WERI-Rb-1 (cell line): ENCODE data around the gene TDG.

Experiments used
- DNase-seq: peaks from one replicate; pipeline ENCODE4 v3.0.0-alpha.2; 2020
- H3K27ac ChIP-seq: fragments of 250-450 bp; sonication (Bioruptor Pico); 2 replicates; pipeline ENCODE4 v1.5.1; 2020; ENCODE audit warnings: mild to moderate bottlenecking, moderate library complexity
- H3K27me3 ChIP-seq: fragments of 250-450 bp; sonication (Bioruptor Pico); 2 replicates; pipeline ENCODE4 v1.5.1; 2021; ENCODE audit warnings: mild to moderate bottlenecking, low read depth, moderate library complexity; ENCODE audit not compliant: insufficient read depth, severe bottlenecking
- H3K36me3 ChIP-seq: fragments of 250-450 bp; sonication (Bioruptor Pico); 2 replicates; pipeline ENCODE4 v1.5.1; 2020; ENCODE audit warnings: mild to moderate bottlenecking, moderate library complexity
- H3K4me3 ChIP-seq: 2 replicates; pipeline ENCODE4 v1.5.1; 2011; ENCODE audit warnings: low read depth, mild to moderate bottlenecking, control low read depth, low read length
- H3K9me3 ChIP-seq: fragments of 250-450 bp; sonication (Bioruptor Pico); 2 replicates; pipeline ENCODE4 v1.5.1; 2021; ENCODE audit warnings: mild to moderate bottlenecking, moderate library complexity; ENCODE audit not compliant: severe bottlenecking
- TF ChIP-seq, protein P1 (sequence below): IDR thresholded peaks from 2 replicates; pipeline ENCODE4 v1.5.1; 2011; ENCODE audit warnings: low read depth, mild to moderate bottlenecking, control low read depth, inconsistent platforms, low read length

Gene TDG

GRCh38 chr12:103978384-103978982 lies 12.8 kb downstream of the TDG start:
- TF ChIP-seq, protein P1, sequence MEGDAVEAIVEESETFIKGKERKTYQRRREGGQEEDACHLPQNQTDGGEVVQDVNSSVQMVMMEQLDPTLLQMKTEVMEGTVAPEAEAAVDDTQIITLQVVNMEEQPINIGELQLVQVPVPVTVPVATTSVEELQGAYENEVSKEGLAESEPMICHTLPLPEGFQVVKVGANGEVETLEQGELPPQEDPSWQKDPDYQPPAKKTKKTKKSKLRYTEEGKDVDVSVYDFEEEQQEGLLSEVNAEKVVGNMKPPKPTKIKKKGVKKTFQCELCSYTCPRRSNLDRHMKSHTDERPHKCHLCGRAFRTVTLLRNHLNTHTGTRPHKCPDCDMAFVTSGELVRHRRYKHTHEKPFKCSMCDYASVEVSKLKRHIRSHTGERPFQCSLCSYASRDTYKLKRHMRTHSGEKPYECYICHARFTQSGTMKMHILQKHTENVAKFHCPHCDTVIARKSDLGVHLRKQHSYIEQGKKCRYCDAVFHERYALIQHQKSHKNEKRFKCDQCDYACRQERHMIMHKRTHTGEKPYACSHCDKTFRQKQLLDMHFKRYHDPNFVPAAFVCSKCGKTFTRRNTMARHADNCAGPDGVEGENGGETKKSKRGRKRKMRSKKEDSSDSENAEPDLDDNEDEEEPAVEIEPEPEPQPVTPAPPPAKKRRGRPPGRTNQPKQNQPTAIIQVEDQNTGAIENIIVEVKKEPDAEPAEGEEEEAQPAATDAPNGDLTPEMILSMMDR: no peak
- Histone ChIP-seq H3K27ac (no peak overlapping the region), H3K36me3 (peaks cover 58% of the 10 kb centered on the region), H3K9me3 (no peaks in the 10 kb centered on the region), H3K27me3 (no peaks in the 10 kb centered on the region), H3K4me3 (no peak overlapping the region)
- DNase-seq: no peak

- Histone ChIP-seq H3K9me3 (no peaks in the 10 kb centered on the region), H3K27me3 (no peaks in the 10 kb centered on the region), H3K4me3 (no peak overlapping the region), H3K36me3 (peaks cover 59% of the 10 kb centered on the region), H3K27ac (no peak overlapping the region)
- TF ChIP-seq, protein P1: no peak
- no peak for DNase-seq
Observed at GRCh38 chr12:103986829-103987228, 21.2 kb downstream of the TDG start.

GRCh38 chr12:103994235-103994634 lies 28.6 kb downstream of the TDG start:
- peaks cover 1% of the 10 kb centered on the region for H3K36me3 ChIP-seq
- TF ChIP-seq, protein P1: no peak
- no peak for DNase-seq
- no peak overlapping the region for H3K4me3 ChIP-seq
- no peaks in the 10 kb centered on the region for H3K27me3 ChIP-seq
- no peak overlapping the region for H3K27ac ChIP-seq
- no peaks in the 10 kb centered on the region for H3K9me3 ChIP-seq

DNA sequence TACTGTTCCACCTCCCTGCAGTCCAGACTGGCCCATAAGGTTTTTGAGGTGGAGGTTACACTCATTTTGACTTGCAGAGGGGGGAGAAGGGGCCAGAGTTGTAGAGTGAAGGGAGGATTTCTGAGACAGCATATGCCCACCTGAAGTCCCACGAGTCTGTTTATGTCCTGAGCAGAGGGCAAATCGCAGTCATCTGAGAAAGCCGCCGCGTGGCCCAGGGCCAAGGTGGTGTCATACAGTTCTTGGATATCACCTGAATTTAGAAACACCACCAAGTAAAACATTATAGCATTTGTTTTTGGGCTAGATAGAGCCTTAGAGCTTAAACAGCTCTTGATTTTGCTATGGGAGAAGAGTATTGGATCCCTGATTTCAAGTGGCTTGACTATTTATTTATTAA lies 30.9 kb downstream of the TDG start:
- no peak overlapping the region for H3K27ac ChIP-seq
- no peaks in the 10 kb centered on the region for H3K36me3 ChIP-seq
- DNase-seq: no peak
- H3K4me3 ChIP-seq: no peak overlapping the region
- TF ChIP-seq, protein P1: no peak
- no peaks in the 10 kb centered on the region for H3K9me3 ChIP-seq
- no peaks in the 10 kb centered on the region for H3K27me3 ChIP-seq

DNA sequence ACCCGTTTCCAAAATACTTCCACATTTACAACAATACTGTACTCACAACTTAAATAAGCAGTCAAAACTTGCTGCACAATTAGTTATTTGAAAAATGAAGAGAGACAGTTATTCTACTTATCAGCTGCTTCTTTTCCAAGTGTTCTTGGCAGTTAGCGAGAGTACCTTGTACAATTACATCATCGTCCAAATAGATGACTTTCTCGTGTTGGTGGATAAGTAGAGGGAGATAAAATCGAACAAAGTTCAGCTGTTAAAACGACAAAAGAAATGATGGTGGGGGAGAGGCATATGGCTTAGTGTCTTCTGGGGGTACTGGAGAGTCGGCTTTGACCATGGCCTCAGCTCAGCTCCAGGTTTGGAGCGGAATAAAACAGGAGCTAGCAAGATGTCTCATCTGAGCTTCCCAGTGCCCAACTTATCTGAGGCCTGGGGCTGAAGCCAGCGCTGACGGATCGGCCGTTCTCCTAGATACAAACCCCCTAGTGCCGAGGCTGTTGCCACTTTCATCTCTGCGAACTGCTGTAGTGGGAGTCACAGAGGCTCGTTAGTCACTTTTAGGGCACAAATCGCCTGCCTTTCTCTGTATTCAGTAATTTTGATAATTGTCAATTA lies 31.7 kb downstream of the TDG start:
- TF ChIP-seq, protein P1: no peak
- Histone ChIP-seq H3K9me3 (no peaks in the 10 kb centered on the region), H3K27ac (no peak overlapping the region), H3K36me3 (no peaks in the 10 kb centered on the region), H3K27me3 (no peaks in the 10 kb centered on the region), H3K4me3 (no peak overlapping the region)
- DNase-seq: no peak

DNA sequence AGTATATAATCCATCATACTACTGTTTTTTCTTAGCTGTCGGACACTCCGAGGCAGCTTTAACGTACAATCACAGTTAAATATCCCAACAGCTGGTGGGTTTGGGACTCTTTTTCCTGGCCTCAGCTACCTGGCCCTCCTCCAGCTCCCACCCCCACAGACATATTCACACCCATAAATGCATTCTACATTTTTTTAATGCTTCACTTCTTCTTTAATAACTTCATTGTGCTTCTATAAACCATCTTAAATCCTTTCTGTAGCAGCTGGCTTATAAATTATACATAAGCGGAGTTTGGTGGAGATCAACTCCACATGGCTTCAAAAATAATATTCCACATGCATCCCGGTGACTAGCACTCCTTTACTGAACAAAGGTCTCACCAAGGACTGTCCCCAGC lies 33.3 kb downstream of the TDG start:
- H3K27ac ChIP-seq: no peak overlapping the region
- H3K4me3 ChIP-seq: no peak overlapping the region
- TF ChIP-seq, protein P1: no peak
- no peak for DNase-seq
- no peaks in the 10 kb centered on the region for H3K27me3 ChIP-seq
- H3K36me3 ChIP-seq: no peaks in the 10 kb centered on the region
- no peaks in the 10 kb centered on the region for H3K9me3 ChIP-seq
